ENCODE results near the gene SLC2A6. TPM values are rescaled to one million over a fixed set of nuclear protein-coding genes. Genes with fewer than 3 reads are reported as not detected.

Gene SLC2A6
- total RNA-seq, 1 donor from 2014 or later: 24.3 TPM

- H3K27me3 ChIP-seq (ENCODE audit: insufficient read depth, low read length): peaks cover 11% of the 10 kb centered on the region
- H3K9ac ChIP-seq (ENCODE audit: low read length): no peak overlapping the region
- TF ChIP-seq CTCF (IDR thresholded peaks at IDR 0.05; ENCODE audit: insufficient read depth, low read depth, low read length) (no peak), EZH2 (IDR thresholded peaks at IDR 0.05; ENCODE audit: insufficient read depth, low read length) (no peak)
- H3K4me3 Mint-ChIP-seq (ENCODE audit: unreplicated experiment): no peak overlapping the region
- H3K79me2 ChIP-seq (ENCODE audit: insufficient read depth, low read length): no peaks in the 10 kb centered on the region
- FAIRE-seq: no peak
- H3K36me3 Mint-ChIP-seq (ENCODE audit: low read depth, unreplicated experiment): no peaks in the 10 kb centered on the region
- no peak overlapping the region for H3K4me2 ChIP-seq (ENCODE audit: low read length)
- no peaks in the 10 kb centered on the region for H3K9me3 ChIP-seq (ENCODE audit: insufficient read depth, low read depth, low read length)
- peaks cover 51% of the 10 kb centered on the region for H3K27me3 Mint-ChIP-seq (ENCODE audit: low read depth, unreplicated experiment)
- H3K27ac ChIP-seq (ENCODE audit: low read depth, low read length): no peak overlapping the region
- H3K27ac Mint-ChIP-seq (ENCODE audit: unreplicated experiment): no peak overlapping the region
- H3K4me1 Mint-ChIP-seq (ENCODE audit: low read depth, unreplicated experiment): peaks cover 3% of the 10 kb centered on the region
- no peak overlapping the region for H3K4me3 ChIP-seq (ENCODE audit: insufficient read depth, low read depth, low read length)
- no peak overlapping the region for H2AFZ ChIP-seq (ENCODE audit: low read depth, low read length)
- H3K36me3 ChIP-seq (ENCODE audit: insufficient read depth, low read length): no peaks in the 10 kb centered on the region
- no peak for DNase-seq (ENCODE audit: low read depth)
- no peaks in the 10 kb centered on the region for H4K20me1 ChIP-seq (ENCODE audit: insufficient read depth, low read length)
- no peaks in the 10 kb centered on the region for H3K9me3 Mint-ChIP-seq (ENCODE audit: unreplicated experiment)
- H3K4me1 ChIP-seq (ENCODE audit: insufficient read depth, low read length): no peaks in the 10 kb centered on the region
Observed at GRCh38 chr9:133518706-133519449, 40.0 kb upstream of the SLC2A6 start.

GRCh38 chr9:133518200-133518599 lies 39.3 kb upstream of the SLC2A6 start:
- TF ChIP-seq EZH2 (IDR thresholded peaks at IDR 0.05; ENCODE audit: insufficient read depth, low read length) (no peak), CTCF (IDR thresholded peaks at IDR 0.05; ENCODE audit: insufficient read depth, low read depth, low read length) (no peak)
- Histone ChIP-seq H3K4me1 (ENCODE audit: insufficient read depth, low read length) (no peaks in the 10 kb centered on the region), H3K9ac (ENCODE audit: low read length) (no peak overlapping the region), H3K79me2 (ENCODE audit: insufficient read depth, low read length) (no peaks in the 10 kb centered on the region), H3K4me3 (ENCODE audit: insufficient read depth, low read depth, low read length) (no peak overlapping the region), H3K27ac (ENCODE audit: low read depth, low read length) (no peak overlapping the region), H3K9me3 (ENCODE audit: insufficient read depth, low read depth, low read length) (no peaks in the 10 kb centered on the region), H4K20me1 (ENCODE audit: insufficient read depth, low read length) (no peaks in the 10 kb centered on the region), H3K36me3 (ENCODE audit: insufficient read depth, low read length) (no peaks in the 10 kb centered on the region), H3K27me3 (ENCODE audit: insufficient read depth, low read length) (peaks cover 11% of the 10 kb centered on the region), H2AFZ (ENCODE audit: low read depth, low read length) (no peak overlapping the region), H3K4me2 (ENCODE audit: low read length) (no peak overlapping the region)
- Mint-ChIP-seq H3K27ac (ENCODE audit: unreplicated experiment) (no peak overlapping the region), H3K4me3 (ENCODE audit: unreplicated experiment) (no peak overlapping the region), H3K9me3 (ENCODE audit: unreplicated experiment) (no peaks in the 10 kb centered on the region), H3K27me3 (ENCODE audit: low read depth, unreplicated experiment) (peaks cover 45% of the 10 kb centered on the region), H3K4me1 (ENCODE audit: low read depth, unreplicated experiment) (peaks cover 2% of the 10 kb centered on the region), H3K36me3 (ENCODE audit: low read depth, unreplicated experiment) (no peaks in the 10 kb centered on the region)
- DNase-seq (ENCODE audit: low read depth) (no peak), FAIRE-seq (no peak)

- FAIRE-seq: no peak
- no peaks in the 10 kb centered on the region for H3K79me2 ChIP-seq (ENCODE audit: insufficient read depth, low read length)
Observed at GRCh38 chr9:133517711-133518110, 38.8 kb upstream of the SLC2A6 start.

More at GRCh38 chr9:133517711-133518110, 38.8 kb upstream of the SLC2A6 start:
- H3K36me3 Mint-ChIP-seq (ENCODE audit: low read depth, unreplicated experiment): no peaks in the 10 kb centered on the region
- no peak overlapping the region for H3K4me2 ChIP-seq (ENCODE audit: low read length)
- no peaks in the 10 kb centered on the region for H3K36me3 ChIP-seq (ENCODE audit: insufficient read depth, low read length)
- TF ChIP-seq CTCF (IDR thresholded peaks at IDR 0.05; ENCODE audit: insufficient read depth, low read depth, low read length): no peak
- no peak overlapping the region for H3K27ac Mint-ChIP-seq (ENCODE audit: unreplicated experiment)
- H2AFZ ChIP-seq (ENCODE audit: low read depth, low read length): no peak overlapping the region
- H3K4me3 ChIP-seq (ENCODE audit: insufficient read depth, low read depth, low read length): no peak overlapping the region
- no peaks in the 10 kb centered on the region for H4K20me1 ChIP-seq (ENCODE audit: insufficient read depth, low read length)
- H3K4me1 Mint-ChIP-seq (ENCODE audit: low read depth, unreplicated experiment): peaks cover 2% of the 10 kb centered on the region
- no peak for DNase-seq (ENCODE audit: low read depth)
- H3K27me3 ChIP-seq (ENCODE audit: insufficient read depth, low read length): peaks cover 8% of the 10 kb centered on the region
- H3K27ac ChIP-seq (ENCODE audit: low read depth, low read length): no peak overlapping the region
- H3K27me3 Mint-ChIP-seq (ENCODE audit: low read depth, unreplicated experiment): peaks cover 40% of the 10 kb centered on the region
- H3K9me3 Mint-ChIP-seq (ENCODE audit: unreplicated experiment): no peaks in the 10 kb centered on the region
- H3K4me1 ChIP-seq (ENCODE audit: insufficient read depth, low read length): no peaks in the 10 kb centered on the region
- no peak overlapping the region for H3K9ac ChIP-seq (ENCODE audit: low read length)
- H3K9me3 ChIP-seq (ENCODE audit: insufficient read depth, low read depth, low read length): no peaks in the 10 kb centered on the region
- no peak overlapping the region for H3K4me3 Mint-ChIP-seq (ENCODE audit: unreplicated experiment)

Measured in astrocyte (in vitro differentiated cells and primary cell).